Brain microvascular endothelial cell (primary cell): Measurements from ENCODE around the gene TMC1.

Experiments used
- DNase-seq: peaks from one replicate; pipeline ENCODE4 v3.0.0-alpha.2; 2020
- H3K27ac ChIP-seq: fragments of 250-450 bp; sonication (Bioruptor Pico); 2 replicates; pipeline ENCODE4 v1.5.1; 2020; ENCODE audit warnings: mild to moderate bottlenecking, moderate library complexity
- H3K27me3 ChIP-seq: fragments of 250-450 bp; sonication (Bioruptor Pico); replicated peaks from 2 replicates; pipeline ENCODE4 v1.5.1; 2020; ENCODE audit warnings: mild to moderate bottlenecking
- H3K36me3 ChIP-seq: fragments of 250-450 bp; sonication (Bioruptor Pico); replicated peaks from 2 replicates; pipeline ENCODE4 v1.5.1; 2020; ENCODE audit warnings: mild to moderate bottlenecking
- H3K4me3 ChIP-seq: 2 replicates; pipeline ENCODE4 v1.5.1; 2011; ENCODE audit warnings: low read depth, mild to moderate bottlenecking, control low read depth, low read length, moderate library complexity
- in situ Hi-C: cut with HindIII; loops from 2 replicates; pipeline ENCODE4 v1.10.0; 2017; ENCODE audit warnings: low sequenced_read_pairs, low pct_ligation_motif_present
- TF ChIP-seq, protein P1 (sequence below): IDR thresholded peaks from 2 replicates; pipeline ENCODE4 v1.5.1; 2011; ENCODE audit warnings: low read depth, mild to moderate bottlenecking, moderate library complexity, low read length, control low read depth, inconsistent platforms; ENCODE audit errors: missing control alignments

Gene TMC1

DNA sequence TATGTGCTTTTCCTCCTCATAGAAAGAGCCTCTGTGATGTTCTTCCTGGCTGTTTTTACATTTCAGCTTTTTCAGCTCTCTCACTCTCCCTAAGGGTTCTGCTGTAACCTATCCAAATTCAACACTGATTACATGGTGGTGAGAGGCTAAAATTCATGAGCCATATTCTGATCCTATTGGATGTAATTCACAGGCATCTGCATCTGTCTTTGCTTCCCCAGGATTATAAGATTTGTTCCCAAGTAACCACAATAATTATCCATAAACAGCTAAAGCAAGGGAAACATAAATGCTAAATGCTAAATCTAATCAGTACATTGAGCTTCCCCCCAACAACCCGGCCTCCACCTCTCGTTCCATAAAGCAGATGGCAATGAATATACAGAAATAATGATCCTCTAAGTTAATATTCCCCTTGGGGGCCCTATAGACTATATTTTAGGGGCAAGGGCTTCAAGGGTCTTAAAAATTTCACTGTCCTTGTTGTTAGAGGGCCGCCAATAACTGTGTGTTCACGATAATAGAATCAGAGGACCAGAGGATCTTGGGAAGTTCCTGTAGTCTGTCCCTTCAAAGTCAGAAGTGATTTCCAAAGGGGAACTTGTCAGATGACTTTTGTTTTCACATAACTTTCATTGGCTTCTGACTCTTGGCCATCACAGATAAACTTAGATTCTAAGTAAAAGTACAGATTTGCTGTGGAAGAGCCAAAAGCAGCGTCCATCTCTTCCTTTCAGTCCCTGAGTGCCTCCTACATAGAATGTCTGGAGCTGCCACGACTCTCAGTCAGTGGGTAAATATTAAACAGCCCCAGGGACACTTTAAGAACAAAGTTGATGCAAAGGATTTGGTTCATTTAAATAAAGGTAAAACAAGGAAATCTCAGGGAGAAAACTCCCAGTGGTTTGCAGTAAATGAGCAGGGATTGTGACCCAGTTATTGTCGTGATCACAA lies 305.9 kb downstream of the TMC1 start:
- no peak overlapping the region for H3K27ac ChIP-seq
- TF ChIP-seq, protein P1, sequence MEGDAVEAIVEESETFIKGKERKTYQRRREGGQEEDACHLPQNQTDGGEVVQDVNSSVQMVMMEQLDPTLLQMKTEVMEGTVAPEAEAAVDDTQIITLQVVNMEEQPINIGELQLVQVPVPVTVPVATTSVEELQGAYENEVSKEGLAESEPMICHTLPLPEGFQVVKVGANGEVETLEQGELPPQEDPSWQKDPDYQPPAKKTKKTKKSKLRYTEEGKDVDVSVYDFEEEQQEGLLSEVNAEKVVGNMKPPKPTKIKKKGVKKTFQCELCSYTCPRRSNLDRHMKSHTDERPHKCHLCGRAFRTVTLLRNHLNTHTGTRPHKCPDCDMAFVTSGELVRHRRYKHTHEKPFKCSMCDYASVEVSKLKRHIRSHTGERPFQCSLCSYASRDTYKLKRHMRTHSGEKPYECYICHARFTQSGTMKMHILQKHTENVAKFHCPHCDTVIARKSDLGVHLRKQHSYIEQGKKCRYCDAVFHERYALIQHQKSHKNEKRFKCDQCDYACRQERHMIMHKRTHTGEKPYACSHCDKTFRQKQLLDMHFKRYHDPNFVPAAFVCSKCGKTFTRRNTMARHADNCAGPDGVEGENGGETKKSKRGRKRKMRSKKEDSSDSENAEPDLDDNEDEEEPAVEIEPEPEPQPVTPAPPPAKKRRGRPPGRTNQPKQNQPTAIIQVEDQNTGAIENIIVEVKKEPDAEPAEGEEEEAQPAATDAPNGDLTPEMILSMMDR = no peak
- in situ Hi-C loops = no loop called here
- no peak for DNase-seq
- no peaks in the 10 kb centered on the region for H3K36me3 ChIP-seq
- H3K4me3 ChIP-seq = no peak overlapping the region
- no peaks in the 10 kb centered on the region for H3K27me3 ChIP-seq

DNA sequence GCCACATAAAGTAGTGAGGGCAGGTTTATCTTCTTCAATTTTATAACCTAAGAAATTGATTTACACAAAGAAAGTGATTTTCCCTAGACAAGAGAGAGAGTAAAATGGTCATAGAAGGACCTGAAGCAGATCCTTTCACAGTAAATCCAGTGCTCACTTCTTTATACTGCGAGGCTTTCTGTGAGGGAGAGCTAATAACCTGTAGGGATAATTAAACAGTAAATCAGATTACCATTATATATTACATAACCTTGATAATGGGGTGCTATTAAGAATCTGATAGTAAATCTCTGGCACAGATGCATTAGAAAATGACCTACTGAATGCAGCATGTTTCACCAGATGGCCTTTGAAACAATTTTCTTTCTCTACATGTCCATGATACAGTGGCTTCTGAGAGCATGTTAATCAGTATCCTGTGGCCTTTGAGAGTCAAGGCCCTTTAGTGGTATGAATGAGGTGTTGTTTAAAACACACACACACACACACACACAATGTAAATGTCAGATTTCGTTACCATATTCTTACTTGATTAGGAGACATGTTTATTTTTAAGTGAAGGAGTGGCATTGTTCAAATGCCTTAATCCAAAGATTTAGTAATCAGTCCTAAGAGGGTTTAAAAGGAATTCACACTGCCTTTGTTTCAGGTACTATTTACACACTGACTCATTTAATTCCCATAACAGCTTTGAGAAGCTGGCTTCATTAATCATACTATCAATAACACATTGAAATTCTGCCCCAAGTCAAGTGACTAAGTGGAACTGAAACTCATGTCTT lies 306.7 kb downstream of the TMC1 start:
- in situ Hi-C loops = no loop called here
- Histone ChIP-seq H3K27me3 (no peaks in the 10 kb centered on the region), H3K27ac (no peak overlapping the region), H3K4me3 (no peak overlapping the region), H3K36me3 (no peaks in the 10 kb centered on the region)
- TF ChIP-seq, protein P1 = no peak
- no peak for DNase-seq

DNA sequence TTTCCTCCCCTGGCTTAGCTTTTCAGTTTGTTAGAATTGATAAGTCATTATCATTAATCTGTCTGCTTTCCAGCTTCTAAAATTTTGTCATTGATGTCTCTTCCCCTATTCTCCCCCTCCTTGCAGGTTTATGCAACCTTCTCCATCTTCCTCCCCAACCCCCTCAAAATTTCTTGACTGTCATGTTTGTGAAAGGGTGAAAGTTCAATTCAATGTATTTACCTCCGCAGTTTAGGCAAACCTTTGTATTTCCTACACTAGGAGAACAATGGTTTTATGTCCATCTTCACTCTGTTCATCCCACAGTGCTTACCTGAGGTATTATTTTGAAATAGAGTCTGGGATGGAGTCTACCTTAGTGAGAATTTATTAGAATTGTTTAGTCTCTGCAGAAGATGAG lies 313.6 kb downstream of the TMC1 start:
- Histone ChIP-seq H3K27me3 (no peaks in the 10 kb centered on the region), H3K36me3 (no peaks in the 10 kb centered on the region), H3K4me3 (no peak overlapping the region), H3K27ac (no peak overlapping the region)
- TF ChIP-seq, protein P1 = no peak
- in situ Hi-C loops = no loop called here
- DNase-seq = no peak

DNA sequence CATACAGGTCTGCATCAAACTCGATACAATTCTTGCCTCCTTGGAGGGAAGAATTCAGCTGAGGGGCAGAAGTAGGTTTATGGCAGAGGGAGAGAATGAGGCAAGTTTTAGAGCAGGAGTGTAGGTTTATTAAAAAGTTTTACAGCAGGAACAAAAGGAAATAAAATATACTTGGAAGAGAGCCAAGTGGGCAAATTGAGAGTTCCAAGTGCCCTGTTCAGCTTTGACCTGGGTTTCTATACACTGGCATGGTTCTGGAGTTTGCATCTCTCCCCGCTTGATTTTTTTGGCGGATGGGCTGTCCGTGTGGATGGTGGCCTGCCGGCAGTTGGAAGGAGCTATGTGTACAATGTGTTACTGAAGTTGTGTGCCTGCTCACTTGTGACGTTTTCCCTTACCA lies 315.4 kb downstream of the TMC1 start:
- no peak for DNase-seq
- no peak overlapping the region for H3K27ac ChIP-seq
- no peak overlapping the region for H3K4me3 ChIP-seq
- H3K27me3 ChIP-seq = no peaks in the 10 kb centered on the region
- TF ChIP-seq, protein P1 = no peak
- in situ Hi-C loops = no loop called here
- H3K36me3 ChIP-seq = no peaks in the 10 kb centered on the region

DNA sequence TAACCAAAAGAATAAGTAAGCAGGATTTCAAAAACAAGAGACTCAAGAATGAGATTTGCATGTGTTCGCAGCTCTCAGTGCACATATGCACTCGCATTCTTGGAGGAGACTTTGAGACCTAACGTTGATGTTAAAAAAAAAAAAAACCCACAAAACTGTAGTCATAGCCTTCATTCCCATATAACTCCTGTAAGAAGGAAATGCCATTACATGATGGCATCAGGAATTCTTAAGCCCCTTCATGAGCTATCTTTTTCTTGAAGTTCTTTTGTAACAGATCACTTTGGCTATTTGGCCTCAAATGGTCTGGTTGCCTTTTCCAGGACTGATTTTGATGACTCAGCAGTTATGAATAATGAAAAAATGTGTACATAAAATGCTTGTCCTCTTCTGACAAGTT lies 317.7 kb downstream of the TMC1 start:
- no peaks in the 10 kb centered on the region for H3K27me3 ChIP-seq
- H3K4me3 ChIP-seq = no peak overlapping the region
- in situ Hi-C loops = no loop called here
- TF ChIP-seq, protein P1 = no peak
- DNase-seq = no peak
- no peaks in the 10 kb centered on the region for H3K36me3 ChIP-seq
- H3K27ac ChIP-seq = no peak overlapping the region
